DOHH2 (cell line): ENCODE measurements around the gene TBC1D25.

ENCODE experiments used
- EZH2phosphoT487 ChIP-seq: fragments of 200-600 bp; sonication (generic); IDR thresholded peaks from 2 replicates; pipeline ENCODE4 v1.6.1; 2017; ENCODE audit warnings: borderline replicate concordance, mild to moderate bottlenecking, antibody characterized with exemption, low read length, moderate library complexity, mixed read lengths
- TF ChIP-seq, protein P1 (sequence below): fragments of 200-600 bp; sonication (generic); IDR thresholded peaks from one replicate; pipeline ENCODE4 v1.5.1; 2014; ENCODE audit warnings: antibody characterized with exemption, mild to moderate bottlenecking, low read depth, low read length; ENCODE audit not compliant: poor library complexity, severe bottlenecking

DNA sequence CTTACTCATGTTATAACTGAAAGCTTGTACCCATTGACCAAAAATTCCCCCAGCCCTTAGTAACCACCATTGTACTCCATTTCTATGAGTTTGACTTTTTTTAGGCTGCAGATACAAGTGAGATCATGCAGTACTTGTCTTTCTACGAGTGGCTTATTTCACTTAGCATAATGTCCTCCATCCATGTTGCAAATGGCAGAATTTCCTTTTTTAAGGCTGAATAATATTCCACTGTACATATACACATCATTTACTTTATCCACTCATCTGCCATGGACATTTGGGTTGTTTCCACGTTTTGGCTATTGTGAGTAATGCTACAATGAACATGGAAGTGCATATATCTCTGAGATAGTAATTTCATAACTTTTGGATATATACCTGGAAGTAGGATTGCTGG is 45.2 kb downstream of the TBC1D25 start:
- no peak for TF ChIP-seq EZH2phosphoT487
- TF ChIP-seq, protein P1, sequence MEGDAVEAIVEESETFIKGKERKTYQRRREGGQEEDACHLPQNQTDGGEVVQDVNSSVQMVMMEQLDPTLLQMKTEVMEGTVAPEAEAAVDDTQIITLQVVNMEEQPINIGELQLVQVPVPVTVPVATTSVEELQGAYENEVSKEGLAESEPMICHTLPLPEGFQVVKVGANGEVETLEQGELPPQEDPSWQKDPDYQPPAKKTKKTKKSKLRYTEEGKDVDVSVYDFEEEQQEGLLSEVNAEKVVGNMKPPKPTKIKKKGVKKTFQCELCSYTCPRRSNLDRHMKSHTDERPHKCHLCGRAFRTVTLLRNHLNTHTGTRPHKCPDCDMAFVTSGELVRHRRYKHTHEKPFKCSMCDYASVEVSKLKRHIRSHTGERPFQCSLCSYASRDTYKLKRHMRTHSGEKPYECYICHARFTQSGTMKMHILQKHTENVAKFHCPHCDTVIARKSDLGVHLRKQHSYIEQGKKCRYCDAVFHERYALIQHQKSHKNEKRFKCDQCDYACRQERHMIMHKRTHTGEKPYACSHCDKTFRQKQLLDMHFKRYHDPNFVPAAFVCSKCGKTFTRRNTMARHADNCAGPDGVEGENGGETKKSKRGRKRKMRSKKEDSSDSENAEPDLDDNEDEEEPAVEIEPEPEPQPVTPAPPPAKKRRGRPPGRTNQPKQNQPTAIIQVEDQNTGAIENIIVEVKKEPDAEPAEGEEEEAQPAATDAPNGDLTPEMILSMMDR, result no peak
